ENCODE data around the gene CFAP73. TPM values are rescaled to one million over a fixed set of nuclear protein-coding genes. Genes with fewer than 3 reads are reported as not detected.

The CFAP73 gene
- polyA plus RNA-seq, 3 donors = 0.14 TPM; not detected in 2

GRCh38 chr12:113108308-113108707, 41.2 kb upstream of the CFAP73 start:
- H3K4me3 ChIP-seq (replicated peaks in 1 of 3; ENCODE audit: low read depth in 2 of 3, low read length in 3 of 3) = no peak overlapping the region
- no peaks in the 10 kb centered on the region for H4K20me1 ChIP-seq (ENCODE audit: insufficient read depth, low read length)
- no peaks in the 10 kb centered on the region for H3K36me3 Mint-ChIP-seq
- no peak for DNase-seq
- H3K9me3 ChIP-seq (replicated peaks in 1 of 2; ENCODE audit: control insufficient read depth in 1 of 2, insufficient read depth in 1 of 2, low read length in 2 of 2) = no peaks in the 10 kb centered on the region
- H3K27ac ChIP-seq (ENCODE audit: low read depth in 1 of 2, low read length in 2 of 2) = no peak overlapping the region
- no peak overlapping the region for H3K27ac Mint-ChIP-seq
- no peak overlapping the region for H3K4me2 ChIP-seq (replicated peaks; ENCODE audit: extremely low read depth, low read length, poor library complexity, severe bottlenecking)
- no peak overlapping the region for H3K9ac ChIP-seq (ENCODE audit: insufficient read depth, low read length, poor library complexity, severe bottlenecking)
- no peak overlapping the region for H2AFZ ChIP-seq (ENCODE audit: insufficient read depth, low read depth, low read length, poor library complexity, severe bottlenecking)
- no peak overlapping the region for H3K4me3 Mint-ChIP-seq
- H3K4me1 Mint-ChIP-seq = peaks cover 5% of the 10 kb centered on the region
- H3K9me3 Mint-ChIP-seq = peaks cover 0 to 7% (median 0%) of the 10 kb centered on the region in 7 donors
- TF ChIP-seq, protein P1, sequence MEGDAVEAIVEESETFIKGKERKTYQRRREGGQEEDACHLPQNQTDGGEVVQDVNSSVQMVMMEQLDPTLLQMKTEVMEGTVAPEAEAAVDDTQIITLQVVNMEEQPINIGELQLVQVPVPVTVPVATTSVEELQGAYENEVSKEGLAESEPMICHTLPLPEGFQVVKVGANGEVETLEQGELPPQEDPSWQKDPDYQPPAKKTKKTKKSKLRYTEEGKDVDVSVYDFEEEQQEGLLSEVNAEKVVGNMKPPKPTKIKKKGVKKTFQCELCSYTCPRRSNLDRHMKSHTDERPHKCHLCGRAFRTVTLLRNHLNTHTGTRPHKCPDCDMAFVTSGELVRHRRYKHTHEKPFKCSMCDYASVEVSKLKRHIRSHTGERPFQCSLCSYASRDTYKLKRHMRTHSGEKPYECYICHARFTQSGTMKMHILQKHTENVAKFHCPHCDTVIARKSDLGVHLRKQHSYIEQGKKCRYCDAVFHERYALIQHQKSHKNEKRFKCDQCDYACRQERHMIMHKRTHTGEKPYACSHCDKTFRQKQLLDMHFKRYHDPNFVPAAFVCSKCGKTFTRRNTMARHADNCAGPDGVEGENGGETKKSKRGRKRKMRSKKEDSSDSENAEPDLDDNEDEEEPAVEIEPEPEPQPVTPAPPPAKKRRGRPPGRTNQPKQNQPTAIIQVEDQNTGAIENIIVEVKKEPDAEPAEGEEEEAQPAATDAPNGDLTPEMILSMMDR (IDR thresholded peaks at IDR 0.05) = no peak
- H3K79me2 ChIP-seq (ENCODE audit: insufficient read depth, low read length) = no peaks in the 10 kb centered on the region
- peaks cover 0 to 5% of the 10 kb centered on the region in 2 donors for H3K27me3 ChIP-seq (ENCODE audit: control insufficient read depth in 2 of 2, insufficient read depth in 2 of 2, low read length in 2 of 2)
- H3K36me3 ChIP-seq (replicated peaks in 1 of 2; ENCODE audit: control insufficient read depth in 1 of 2, insufficient read depth in 2 of 2, low read length in 2 of 2) = no peaks in the 10 kb centered on the region
- 100% methylated on average over 1 of the region's 4 CpGs for WGBS (ENCODE audit: insufficient coverage)
- intact Hi-C loops (cut with micrococcal nuclease) = no loop called here
- peaks cover 0 to 4% of the 10 kb centered on the region in 2 donors for H3K4me1 ChIP-seq (ENCODE audit: control insufficient read depth in 1 of 2, insufficient read depth in 2 of 2, low read length in 2 of 2)
- peaks cover 8 to 26% (median 22%) of the 10 kb centered on the region in 3 donors for H3K27me3 Mint-ChIP-seq (ENCODE audit: low read depth in 3 of 3)

GRCh38 chr12:113109360-113109759, 40.2 kb upstream of the CFAP73 start:
- intact Hi-C loops (cut with micrococcal nuclease) = no loop called here
- no peak overlapping the region for H3K9ac ChIP-seq (ENCODE audit: insufficient read depth, low read length, poor library complexity, severe bottlenecking)
- no peak overlapping the region for H3K4me3 ChIP-seq (replicated peaks in 1 of 3; ENCODE audit: low read depth in 2 of 3, low read length in 3 of 3)
- no peaks in the 10 kb centered on the region for H3K79me2 ChIP-seq (ENCODE audit: insufficient read depth, low read length)
- Mint-ChIP-seq H3K36me3 (no peaks in the 10 kb centered on the region), H3K4me3 (no peak overlapping the region), H3K9me3 (peaks cover 0 to 7% (median 0%) of the 10 kb centered on the region in 7 donors), H3K4me1 (no peaks in the 10 kb centered on the region), H3K27ac (no peak overlapping the region), H3K27me3 (ENCODE audit: low read depth in 3 of 3) (peaks cover 3 to 21% (median 13%) of the 10 kb centered on the region in 3 donors)
- no peaks in the 10 kb centered on the region for H3K4me1 ChIP-seq (ENCODE audit: control insufficient read depth in 1 of 2, insufficient read depth in 2 of 2, low read length in 2 of 2)
- no peak overlapping the region for H3K4me2 ChIP-seq (replicated peaks; ENCODE audit: extremely low read depth, low read length, poor library complexity, severe bottlenecking)
- WGBS (ENCODE audit: insufficient coverage) = 92% methylated on average over 5 of the region's 5 CpGs
- no peaks in the 10 kb centered on the region for H3K9me3 ChIP-seq (replicated peaks in 1 of 2; ENCODE audit: control insufficient read depth in 1 of 2, insufficient read depth in 1 of 2, low read length in 2 of 2)
- H2AFZ ChIP-seq (ENCODE audit: insufficient read depth, low read depth, low read length, poor library complexity, severe bottlenecking) = no peak overlapping the region
- no peaks in the 10 kb centered on the region for H3K36me3 ChIP-seq (replicated peaks in 1 of 2; ENCODE audit: control insufficient read depth in 1 of 2, insufficient read depth in 2 of 2, low read length in 2 of 2)
- H4K20me1 ChIP-seq (ENCODE audit: insufficient read depth, low read length) = no peaks in the 10 kb centered on the region
- H3K27me3 ChIP-seq (ENCODE audit: control insufficient read depth in 2 of 2, insufficient read depth in 2 of 2, low read length in 2 of 2) = no peaks in the 10 kb centered on the region
- DNase-seq = no peak
- H3K27ac ChIP-seq (ENCODE audit: low read depth in 1 of 2, low read length in 2 of 2) = no peak overlapping the region
- TF ChIP-seq, protein P1 (IDR thresholded peaks at IDR 0.05) = no peak

Measured in CD14-positive monocyte (primary cell).